Right lobe of liver (tissue), 4 donors: ENCODE measurements around the gene PLEKHA3.

Source experiments
- POLR2A ChIP-seq: fragments of 450-650 bp; IDR thresholded peaks from one replicate; pipeline ENCODE4 v1.6.1; 2017; ENCODE audit warnings: antibody characterized with exemption, mild to moderate bottlenecking
- TF ChIP-seq, protein P1 (sequence below), 4 donors: fragments of 200-600 bp in 3 of 4; fragments of 450-650 bp in 1 of 4; IDR thresholded peaks; one replicate each; pipeline versions ENCODE4 v1.5.1 to v1.8.0; 2016 to 2022; ENCODE audit warnings: antibody characterized with exemption in 4 of 4, mild to moderate bottlenecking in 2 of 4
- donor health status: DM: no; HTN: no; CAD: no.
- donor health status: DM: no; HTN: no; CAD: no.
- donor health status: DM: no; HTN: yes; CAD: no.

- TF ChIP-seq, protein P1, sequence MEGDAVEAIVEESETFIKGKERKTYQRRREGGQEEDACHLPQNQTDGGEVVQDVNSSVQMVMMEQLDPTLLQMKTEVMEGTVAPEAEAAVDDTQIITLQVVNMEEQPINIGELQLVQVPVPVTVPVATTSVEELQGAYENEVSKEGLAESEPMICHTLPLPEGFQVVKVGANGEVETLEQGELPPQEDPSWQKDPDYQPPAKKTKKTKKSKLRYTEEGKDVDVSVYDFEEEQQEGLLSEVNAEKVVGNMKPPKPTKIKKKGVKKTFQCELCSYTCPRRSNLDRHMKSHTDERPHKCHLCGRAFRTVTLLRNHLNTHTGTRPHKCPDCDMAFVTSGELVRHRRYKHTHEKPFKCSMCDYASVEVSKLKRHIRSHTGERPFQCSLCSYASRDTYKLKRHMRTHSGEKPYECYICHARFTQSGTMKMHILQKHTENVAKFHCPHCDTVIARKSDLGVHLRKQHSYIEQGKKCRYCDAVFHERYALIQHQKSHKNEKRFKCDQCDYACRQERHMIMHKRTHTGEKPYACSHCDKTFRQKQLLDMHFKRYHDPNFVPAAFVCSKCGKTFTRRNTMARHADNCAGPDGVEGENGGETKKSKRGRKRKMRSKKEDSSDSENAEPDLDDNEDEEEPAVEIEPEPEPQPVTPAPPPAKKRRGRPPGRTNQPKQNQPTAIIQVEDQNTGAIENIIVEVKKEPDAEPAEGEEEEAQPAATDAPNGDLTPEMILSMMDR (IDR thresholded peaks at IDR 0.05), result no peak
- TF ChIP-seq POLR2A, result no peak
Observed at GRCh38 chr2:178528647-178529046, 48.4 kb downstream of the PLEKHA3 start.
